Activated CD8-positive, alpha-beta memory T cell treated with anti-CD3 and anti-CD28 coated beads for 4 hours (primary cell): ENCODE results near the gene FGD2.
A peak's percentile ranks its signal among the peaks of the same experiment; 100 is the strongest.

Experiments
- DNase-seq, 2 donors: peaks; one replicate each; pipeline ENCODE4 v3.0.0-alpha.2; 2020; ENCODE audit warnings: low read depth in 2 of 2

Gene FGD2

GRCh38 chr6:36970892-36971842, 34.3 kb upstream of the FGD2 start:
- no peak for DNase-seq

- no peak for DNase-seq
Measured at GRCh38 chr6:36971921-36972673, 33.4 kb upstream of the FGD2 start.

DNA sequence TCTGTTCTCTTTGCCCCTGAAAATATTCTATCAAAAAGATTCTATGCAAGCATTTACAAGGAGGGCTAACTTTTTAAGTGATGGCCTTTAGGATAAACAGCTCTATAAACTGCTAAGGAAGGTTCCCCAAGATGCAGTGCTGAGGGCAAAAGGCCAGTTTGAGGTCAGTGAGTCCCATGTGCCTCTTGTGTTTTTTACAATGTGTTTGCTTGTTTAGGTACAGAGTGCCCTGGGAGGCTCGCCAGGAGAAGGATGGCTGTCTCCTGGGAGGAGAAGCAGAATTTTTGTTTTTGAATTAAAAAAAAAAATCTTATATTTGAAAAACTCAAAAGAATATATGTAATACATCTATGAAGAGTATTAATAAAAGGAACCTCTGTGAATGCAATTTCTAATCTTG, 32.3 kb upstream of the FGD2 start:
- no peak for DNase-seq

DNA sequence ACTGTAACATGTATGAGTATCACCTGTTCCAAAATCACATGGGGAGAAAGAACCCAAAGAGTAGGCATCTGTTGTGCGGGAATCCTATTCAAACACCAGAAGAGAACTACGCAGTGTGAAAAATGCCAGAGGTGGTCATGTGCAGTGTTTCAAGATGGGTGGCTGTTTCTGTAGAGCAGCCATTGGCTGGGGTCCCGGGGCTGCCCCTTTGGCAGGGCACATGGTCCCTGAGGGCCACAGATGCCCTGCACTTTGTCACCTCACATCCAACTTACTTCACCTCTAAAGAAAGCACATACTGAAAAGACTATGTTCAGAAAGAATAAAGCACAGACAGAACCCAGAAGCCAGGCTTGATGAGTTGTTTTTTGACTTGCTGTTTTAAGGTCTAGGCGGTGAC, 31.8 kb upstream of the FGD2 start:
- no peak for DNase-seq

DNA sequence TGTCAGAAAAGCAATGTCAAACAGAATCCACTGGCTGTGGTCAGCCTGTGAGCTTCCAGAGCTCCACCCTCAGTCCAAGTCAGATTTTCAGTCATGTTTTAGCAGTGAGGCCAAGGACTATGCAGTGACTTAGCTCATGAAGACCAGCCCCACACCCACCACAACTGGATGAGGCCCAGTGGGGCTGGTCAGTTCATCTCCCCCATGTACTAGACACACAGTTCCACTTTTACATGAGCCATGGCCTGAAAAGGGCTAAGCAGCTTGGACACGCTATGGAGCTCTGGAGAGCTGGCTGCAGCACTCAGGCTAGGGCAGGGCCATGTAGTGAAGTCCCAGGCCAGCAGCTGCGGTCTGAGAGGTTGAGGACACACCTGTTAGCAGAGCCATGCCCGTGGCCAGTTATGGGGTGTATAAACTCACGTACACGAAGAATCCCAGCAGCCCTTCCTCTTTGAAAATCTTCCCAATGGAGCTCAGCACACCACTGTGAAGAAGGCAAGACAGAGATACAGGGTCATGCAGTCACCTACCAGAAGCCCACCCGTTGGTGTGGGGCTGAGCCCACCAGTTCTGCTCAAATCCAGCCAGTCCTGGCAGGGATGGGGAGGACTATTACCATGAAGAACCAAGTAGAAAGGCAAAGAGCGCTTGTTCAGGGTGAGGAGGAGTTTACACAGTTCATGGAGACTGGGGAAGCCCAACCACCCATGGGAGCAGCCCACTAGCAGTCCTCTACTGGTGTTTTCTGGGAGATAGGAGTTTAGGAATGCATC, 30.0 kb upstream of the FGD2 start:
- DNase-seq = no peak

DNA sequence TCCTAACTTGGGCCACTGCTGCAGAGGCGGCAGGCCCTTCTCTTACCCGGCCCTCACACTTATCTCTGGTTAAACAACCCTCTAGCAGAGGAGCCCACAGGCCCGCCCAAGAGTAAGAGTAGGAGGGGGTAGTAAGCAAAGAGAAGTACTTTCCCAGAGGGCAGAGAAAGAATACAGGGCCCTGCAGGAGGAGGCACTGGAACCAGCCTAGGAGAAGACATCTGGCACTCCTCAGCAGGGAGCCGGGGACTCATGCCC, 29.5 kb upstream of the FGD2 start:
- no peak for DNase-seq

GRCh38 chr6:36976509-36976908, 28.9 kb upstream of the FGD2 start:
- no peak for DNase-seq

DNA sequence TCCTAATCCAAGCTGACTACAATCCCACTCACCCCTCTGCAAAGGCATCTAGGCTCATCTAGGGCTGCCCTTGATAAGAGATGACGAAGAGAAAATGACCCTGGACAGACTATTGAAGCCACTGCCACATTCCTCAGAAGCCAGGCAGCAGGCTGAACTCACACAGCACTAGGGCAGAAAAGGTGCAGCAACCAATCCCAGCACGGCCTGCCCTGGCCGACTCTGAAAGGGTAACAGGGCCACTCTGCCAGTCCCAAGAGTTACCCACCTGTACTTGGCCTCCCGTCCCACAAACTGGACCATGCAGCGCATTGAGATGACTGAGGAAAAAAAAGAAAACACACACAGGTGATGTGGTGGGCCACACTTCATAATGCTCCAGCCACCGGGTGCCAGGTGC, 28.5 kb upstream of the FGD2 start:
- no peak for DNase-seq

- no peak for DNase-seq
Measured at GRCh38 chr6:36977470-36977941, 27.9 kb upstream of the FGD2 start.

DNA sequence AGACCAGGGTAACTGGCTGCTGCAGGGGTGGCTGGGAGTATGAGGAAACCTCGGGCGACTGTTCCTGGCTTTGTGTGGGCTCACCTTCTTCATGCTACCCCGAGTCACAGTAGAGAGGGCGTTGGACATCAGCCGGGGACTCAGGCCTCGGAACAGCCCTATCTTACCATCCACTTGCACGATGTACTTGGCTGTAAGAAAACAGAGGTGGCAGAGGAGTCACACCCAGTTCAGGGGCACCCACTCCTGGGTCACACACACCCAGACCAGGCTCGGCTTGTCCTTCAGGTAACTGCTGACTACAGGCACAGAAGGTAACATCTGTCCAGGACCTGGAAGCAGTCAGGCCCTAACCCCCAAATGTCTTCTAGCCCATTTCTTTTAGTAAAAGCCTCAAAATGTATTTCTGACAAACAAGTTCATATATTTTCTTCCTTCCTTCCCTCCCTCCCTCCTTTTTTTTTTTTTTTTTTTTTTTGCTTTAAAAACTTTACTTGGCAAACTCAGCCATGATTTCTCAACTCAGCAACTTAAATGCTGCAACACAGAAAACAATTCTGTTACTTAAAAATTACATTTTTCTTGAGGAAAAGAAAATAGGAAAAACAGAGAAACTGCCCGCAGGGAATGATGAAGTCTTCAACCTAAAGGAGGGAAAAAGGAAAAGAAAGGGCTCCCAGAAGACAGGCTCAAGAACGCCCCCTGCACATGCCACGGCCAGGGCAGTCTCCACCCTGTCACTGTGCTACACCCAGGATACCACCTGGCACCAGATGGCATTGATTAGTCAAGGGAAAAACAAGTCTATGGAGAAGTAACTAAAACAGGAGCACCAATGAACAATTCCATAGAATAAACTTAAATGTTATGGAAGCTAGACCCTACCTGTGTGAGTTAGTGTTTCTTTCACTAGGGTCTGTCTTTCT, 26.8 kb upstream of the FGD2 start:
- DNase-seq = no peak

DNA sequence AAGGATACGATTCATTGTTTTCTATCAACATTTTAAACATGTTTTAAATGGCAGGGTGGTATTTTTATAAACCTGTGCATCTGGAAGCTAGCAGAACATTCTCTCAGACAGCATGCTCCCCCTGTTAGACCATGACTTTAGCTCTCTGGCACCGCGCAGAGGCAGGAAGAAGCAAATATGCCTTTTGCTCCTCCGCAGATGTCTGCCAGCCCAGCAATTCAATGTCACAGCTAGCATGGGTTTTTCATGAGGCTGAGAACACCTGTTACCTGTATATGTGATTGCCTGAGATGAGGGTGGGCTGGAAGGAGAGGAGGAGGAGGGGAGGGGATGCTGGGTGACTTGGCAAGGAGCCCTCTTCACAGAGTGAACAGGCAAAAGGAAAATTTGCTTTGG, 26.1 kb upstream of the FGD2 start:
- no peak for DNase-seq

GRCh38 chr6:36980129-36980528, 25.3 kb upstream of the FGD2 start:
- DNase-seq = no peak

DNA sequence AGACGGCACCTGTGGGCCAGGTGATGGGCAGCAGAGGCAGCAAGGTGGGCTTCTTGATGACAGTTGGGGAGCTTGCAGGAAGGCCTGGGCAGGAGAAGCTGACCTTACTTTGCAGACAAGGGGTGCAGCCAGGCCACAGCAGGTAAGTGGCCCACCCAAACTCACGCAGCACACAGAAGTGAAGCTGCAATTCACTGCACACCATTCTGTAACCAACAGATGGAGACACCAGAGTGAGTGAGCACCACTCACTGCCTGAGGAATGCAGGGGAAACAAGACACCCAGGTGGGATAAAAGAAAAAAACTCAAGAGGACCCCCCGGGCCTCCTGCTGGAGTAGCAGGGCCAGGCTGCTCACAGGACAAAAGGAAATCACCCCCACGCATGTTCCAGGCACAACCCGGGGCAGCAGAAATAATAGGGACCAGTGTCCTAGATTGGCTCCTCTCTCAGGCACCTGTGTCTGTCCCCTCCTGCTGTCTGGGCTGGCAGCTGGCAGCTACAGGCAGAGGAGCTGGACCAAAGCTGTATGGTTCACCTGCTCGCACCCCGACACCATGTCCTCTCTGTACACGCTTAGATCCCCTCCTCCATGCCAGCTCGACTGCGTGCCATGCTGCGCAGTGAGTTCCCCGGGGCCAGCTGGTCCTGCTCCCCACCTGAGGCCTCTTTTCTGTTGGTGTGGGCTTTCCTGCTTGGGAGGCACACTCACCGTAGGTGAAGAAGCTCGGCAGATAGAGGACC, 24.4 kb upstream of the FGD2 start:
- no peak for DNase-seq

- no peak for DNase-seq
Measured at GRCh38 chr6:36983538-36983937, 21.9 kb upstream of the FGD2 start.

- no peak for DNase-seq
Measured at GRCh38 chr6:36984581-36985416, 20.7 kb upstream of the FGD2 start.

DNA sequence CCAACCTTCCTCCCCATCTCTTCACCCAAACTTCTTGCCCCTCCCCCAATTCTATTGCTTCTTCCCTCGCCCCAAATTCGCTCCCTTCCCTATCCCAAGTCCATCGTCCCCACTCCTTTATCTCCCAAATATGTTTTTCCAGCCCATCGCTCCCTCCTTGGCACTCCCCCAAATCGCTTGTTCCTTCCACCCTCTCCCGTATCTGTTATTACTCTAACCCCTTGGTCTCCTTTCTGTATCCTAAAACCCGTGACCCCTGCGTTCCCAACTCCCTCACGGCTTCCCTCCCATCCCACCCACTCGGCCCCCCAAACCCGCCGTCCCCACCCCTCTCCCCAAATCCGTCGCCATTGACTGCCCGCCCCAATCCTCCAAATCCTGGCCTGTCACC, 20.0 kb upstream of the FGD2 start:
- DNase-seq = no peak

GRCh38 chr6:36985808-36986703, 19.4 kb upstream of the FGD2 start, which contains the start of gene MTCH1:
MTCH1 (minus strand) TSS chr6:36986196; CDS start chr6:36986173, 23 bp downstream.
- DNase-seq = peak; percentile 69 to 71

DNA sequence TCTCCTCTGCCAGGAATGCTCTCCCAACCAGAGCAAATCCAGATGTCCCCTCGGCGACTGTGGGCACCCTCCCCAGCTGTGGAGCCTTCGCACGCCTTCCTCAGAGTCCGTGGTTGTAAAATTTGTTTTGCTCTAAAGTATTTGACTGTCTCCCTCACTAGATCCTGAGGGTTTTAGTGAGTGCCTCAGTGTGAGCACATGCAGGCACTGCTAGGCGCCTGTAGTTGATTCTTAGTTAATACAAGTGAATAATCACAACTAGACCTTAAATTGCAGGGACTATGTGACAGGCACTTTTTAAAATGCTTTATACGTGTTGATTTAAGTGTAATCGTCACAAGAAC, 18.8 kb upstream of the FGD2 start:
- DNase-seq = no peak

- no peak for DNase-seq
Measured at GRCh38 chr6:36989264-36989663, 16.2 kb upstream of the FGD2 start.
